GM04504 (cell line): ENCODE data around the gene CCDC9B.

Experiments
- DNase-seq: peaks from one replicate; pipeline ENCODE4 v3.0.0-alpha.2; 2012; ENCODE audit warnings: low read depth

The CCDC9B gene

DNA sequence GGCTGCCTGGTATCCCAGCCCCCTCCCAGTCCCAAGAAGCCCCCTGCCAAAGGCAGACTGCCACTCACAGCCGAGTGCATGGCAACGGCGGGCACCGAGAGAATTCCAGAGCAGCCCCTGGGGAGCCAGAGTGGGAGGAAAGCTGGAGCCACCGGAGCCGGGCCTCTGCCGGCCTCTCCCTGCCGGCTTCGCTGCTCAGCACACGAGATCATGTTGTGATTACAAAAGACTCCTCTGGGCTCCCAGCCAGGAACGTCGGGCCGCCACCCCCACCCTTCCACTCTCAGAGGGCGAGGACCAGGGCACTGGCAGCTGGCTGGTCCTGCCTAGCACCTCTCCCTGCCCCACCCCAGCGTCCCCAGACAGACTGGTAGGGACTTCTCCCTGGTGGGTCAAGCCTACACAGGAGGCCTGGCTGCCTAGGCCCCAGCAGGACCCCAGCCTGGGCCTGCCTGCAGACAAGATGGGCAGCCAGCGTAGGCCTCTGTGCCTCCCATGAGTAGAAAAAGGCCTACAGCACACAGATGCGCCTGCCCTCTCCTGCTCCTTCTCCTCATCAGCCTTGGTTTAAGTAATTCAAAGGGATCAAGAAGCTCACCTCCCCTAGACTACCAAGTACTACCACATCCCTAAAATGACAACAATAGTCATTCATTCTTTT lies at the start of gene CCDC9B:
CCDC9B (minus strand) TSS at position 200 of the 661 bp plus-strand sequence; CDS start at position 80, 120 bp downstream.
- DNase-seq, result peak; percentile 83

DNA sequence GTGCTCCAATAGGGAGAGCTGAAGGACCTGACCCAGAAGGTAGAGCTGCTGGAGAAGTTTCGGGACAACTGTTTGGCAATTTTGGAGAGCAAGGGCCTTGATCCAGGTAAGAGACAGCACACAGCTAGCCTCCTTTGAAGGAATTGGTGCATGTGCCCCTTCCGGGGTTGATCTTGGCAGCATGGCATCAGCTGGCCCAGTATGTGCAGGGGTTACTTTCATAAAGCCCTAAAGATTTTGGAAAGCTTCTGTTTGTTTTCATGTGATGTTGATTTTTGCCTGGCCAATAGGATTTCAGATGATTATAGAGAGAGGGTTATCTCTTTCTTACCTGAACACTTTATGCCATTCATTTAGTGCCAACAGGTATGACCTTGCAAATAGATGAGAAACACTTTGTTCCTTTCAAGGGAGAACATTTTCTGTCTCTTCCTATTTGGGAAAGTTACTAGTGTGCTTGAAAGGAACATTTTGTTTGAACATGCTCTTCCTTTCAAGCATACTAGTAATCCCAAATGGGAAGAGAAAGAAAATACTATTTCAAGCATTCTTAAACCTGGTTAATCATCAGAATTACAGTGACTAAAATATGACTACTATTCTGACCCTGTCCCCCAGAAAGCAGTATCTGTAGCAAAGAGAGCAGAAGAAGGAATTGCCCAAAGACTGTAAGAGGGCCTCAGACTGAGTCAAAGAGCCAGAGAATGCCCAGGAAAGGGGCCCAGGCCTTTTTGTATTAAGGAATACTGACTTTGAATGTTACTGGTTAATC lies 49.3 kb upstream of the CCDC9B start:
- DNase-seq, result no peak

DNA sequence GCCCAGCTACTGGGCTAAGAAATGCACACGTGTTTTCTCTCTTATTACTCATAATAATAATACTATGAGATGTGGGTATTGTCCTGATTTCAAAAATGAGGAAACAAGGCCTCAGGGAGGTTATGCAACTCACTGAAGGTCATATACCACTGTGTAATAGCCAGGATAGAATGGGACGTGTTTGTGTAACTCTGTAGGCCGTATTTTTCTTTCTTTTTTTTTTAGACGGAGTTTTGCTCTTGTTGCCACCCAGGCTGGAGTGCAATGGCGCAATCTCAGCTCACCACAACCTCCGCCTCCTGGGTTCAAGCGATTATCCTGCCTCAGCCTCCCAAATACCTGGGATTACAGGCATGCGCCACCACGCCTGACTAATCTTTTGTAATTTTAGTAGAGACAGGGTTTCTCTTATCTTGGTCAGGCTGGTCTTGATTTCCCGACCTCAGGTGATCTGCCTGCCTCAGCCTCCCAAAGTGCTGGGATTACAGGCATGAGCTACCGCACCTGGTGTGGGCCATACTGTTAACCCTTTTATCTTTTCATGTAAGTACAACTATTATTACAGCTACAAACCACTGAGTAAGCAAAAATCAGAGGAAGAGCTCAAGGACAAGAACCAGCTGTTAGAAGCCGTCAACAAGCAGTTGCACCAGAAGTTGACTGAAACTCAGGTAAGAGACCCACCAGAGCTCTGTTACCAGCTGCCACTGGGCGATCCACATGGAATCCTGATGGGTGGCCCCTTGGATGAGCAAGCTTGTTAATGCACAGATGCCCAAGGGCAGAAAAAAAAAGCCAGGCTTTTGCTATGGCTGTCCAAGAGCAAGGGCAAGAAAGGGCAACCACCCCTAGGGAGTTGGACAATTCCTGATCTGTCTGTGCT lies 48.4 kb upstream of the CCDC9B start:
- DNase-seq, result no peak

DNA sequence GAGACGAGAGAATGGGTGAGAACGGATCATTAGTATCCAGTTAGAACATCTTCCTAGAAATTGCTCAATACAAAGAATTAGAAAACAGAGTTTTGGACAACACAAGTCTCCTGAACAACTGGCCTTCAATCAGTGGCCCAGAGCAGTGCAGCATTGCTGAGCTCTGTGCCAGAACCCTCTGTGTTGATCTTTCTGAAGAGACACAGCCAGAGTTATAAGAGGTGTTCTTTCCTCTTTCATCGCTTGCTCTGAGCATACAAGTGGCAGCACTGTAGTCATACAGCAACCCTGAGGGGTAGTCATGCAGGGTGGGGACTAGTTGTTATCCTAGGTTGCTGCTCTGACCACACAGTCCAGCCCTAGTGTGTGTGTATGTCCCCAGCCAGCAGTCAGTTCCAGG lies 45.7 kb upstream of the CCDC9B start:
- DNase-seq, result no peak

DNA sequence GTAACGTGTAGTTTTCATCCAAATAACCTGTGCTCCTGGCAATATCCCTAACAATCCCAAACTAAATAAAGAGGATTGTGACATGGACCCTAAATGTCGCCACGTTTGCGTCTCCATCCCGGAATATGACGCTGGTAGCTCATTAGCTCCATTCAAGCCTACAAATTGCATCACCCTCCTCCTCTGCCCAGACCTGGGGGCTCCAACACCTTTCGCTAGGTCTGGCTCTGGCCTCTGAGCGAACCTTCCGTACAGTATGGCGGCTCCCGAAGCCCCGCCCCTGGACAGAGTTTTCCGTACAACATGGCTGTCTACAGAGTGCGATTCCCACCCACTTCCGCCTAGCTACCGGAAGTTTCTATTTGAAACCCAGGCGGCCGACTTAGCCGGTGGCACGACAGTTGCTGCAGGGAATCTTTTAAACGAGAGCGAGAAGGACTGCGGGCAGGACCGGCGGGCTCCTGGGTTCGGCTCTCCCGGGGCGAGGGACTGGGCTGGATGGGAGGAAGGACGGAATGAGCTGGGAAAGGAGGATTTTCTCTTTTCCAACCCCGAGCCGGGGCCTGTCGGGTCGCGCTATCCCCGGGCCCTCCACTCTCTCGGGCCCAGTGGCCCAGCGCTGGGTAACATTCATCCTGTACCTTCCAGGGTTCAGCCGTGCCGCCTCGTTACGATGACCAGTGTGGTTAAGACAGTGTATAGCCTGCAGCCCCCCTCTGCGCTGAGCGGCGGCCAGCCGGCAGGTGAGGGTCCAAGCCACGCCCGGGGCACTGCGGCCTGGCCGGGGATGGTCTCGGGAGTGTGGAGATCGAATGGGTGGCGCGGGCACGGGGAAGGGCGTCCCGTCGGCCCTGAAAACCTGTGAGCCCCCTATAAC lies 42.1 kb upstream of the CCDC9B start, which contains the start of gene KNSTRN:
KNSTRN (plus strand) TSS at position 142 of the 877 bp plus-strand sequence; CDS start at position 257, 115 bp downstream.
- DNase-seq, result peak; percentile 81

DNA sequence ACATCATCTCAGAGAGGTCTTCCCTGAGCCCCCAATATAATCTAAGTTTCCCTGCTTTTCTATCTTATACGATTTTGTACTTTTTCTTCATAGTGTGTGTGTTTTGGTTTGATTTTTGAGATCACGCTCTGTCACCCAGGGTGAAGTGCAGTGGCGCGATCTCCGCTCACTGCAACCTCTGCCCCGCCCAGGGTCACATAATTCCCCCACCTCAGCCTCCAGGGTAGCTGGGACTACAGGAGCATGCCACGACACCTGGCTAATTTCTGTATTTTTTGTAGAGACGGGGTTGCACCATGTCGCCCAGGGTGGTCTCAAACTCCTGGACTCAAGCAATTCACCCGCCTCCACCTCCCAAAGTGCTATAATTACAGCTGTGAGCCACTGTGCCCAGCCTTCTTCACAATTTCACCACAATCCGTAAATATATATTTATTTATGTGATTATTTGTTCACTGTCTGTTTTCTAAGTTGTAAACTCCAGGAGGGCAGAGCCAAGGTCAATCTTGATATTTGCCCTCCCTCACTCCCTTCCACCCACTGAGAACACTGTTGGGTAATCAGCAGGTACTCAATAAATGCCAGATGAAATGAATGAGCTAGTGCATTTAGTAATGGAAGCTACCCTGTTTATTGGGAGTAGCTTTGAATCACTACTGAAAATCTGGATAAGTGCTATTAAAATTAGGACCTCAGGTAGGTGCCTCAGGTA lies 41.2 kb upstream of the CCDC9B start:
- no peak for DNase-seq

DNA sequence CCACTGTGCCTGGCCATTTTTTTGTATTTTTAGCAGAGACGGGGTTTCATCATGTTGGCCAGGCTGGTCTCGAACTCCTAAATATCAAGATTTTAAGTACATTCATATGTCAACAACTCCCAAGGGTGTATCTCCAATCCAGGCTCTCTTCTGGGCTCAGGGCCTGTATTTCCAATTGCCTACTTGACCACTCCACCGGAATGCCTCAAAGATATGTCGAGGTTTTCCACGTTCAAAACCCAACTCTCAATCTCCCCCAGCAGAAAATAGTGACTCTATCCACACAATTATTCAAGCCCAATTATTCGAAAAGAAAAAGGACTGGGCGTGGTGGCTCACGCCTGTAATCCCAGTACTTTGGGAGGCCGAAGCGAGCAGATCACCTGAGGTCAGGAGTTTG lies 39.9 kb upstream of the CCDC9B start:
- DNase-seq, result no peak

DNA sequence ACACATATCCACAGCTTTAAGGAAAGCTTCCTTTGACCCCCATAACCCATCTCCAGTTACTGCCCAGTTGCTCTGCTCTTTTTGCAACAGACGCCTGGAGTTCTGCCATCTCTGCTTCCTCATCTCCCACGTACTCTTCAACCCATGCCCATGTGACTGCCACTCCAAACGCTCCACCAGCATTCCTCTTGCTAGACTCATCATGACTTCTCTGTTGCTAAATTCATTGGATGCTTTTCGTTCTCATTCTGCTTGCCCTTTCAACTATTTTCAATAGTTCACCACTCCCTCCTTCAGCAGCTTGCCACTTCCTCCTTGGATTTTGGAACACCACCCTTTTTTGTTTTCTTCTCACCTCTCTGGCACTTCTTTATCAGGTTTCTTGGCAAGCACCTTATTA lies 39.1 kb upstream of the CCDC9B start:
- peak; percentile 96 for DNase-seq

DNA sequence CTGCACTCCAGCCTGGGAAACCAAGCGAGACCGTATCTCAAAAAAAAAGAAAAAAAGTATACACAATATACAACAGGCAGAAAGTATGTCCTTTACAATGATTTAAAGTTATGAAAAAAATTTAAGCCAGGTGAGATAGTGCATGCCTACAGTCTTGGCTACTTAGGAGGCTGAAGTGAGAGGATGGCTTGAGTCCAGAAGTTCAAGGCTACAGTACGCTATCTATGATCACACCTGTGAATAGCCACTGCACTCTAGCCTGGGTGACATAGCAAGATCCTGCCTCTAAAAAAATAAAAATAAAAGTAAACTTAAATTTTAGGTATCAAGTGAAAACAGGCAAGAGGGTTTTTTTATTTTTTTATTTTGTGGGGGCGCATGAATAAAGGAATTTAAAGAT lies 38.6 kb upstream of the CCDC9B start:
- no peak for DNase-seq

DNA sequence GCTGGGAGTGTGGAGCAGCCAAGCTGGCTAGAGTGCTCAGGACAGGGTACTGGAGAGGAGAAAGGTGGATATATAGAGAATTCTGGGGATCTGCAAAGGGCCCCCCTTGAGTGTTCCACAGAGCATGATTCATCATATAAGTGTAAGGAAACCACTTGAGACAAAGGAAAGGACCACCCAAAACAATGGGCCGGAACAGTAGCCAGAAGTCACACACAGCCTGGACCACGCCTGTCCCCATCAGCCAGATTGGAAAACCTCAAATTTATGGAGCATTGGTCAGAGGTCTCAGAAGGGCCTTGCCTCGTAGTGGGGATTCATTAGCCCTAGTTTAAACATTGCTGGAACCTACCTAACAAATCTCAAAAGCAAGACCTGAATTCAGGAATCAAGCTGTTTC lies 36.9 kb upstream of the CCDC9B start:
- DNase-seq, result no peak

DNA sequence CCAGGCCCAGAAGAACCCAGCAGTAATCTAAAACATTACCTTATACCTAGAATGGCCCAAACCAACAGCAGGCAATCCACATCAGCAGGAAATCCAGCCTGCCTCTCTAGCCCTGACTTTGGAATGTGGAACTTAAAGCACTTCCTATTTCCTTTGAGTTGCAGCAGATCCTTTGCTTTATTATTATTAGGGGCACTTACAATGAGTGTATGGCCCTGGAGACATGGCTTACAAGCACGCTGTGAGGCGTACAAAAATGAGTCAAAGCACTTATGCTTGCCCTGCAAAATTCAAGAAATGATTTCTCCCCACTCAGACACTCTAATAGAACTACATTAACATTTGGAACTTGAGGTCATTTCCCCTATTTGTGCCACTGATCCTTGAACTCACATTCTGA lies 32.2 kb upstream of the CCDC9B start:
- no peak for DNase-seq

DNA sequence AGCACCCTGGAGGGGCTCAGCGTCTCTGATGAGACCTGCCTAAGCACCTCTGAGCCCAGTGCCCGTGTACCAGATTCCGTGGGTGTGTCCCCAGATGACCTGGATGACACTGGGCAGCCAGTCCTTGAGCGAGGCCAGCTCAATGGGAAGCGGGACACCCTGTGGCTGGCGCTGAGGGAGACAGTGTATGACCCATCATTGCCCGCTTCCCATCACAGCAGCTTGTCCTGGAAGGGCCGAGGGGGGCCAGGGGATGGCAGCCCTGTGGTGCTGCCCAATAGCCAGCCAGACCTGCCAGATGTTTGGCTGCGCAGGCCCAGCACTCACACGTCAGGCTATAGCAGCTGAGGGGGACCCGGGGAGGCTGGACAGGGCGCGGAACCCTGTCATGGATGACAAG lies 29.2 kb upstream of the CCDC9B start:
- DNase-seq, result no peak

DNA sequence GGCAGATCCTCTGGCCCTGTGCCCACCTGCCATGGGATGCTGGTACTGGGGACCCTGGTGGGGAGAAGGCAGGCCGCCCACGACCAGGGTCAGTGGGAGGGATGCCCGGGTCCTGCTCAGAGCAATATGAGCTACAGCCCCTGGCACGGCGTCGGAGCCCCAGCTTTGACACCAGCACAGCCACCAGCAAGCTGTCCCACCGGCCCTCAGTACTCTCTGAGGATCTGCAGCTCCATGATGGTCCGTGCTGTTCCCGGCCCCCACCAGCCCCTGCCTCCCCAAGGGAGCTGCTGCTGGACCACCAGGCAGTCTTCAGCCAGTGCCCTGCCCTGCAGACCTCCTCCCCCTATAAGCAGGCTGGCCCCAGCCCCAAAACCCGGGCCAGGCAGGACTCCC lies 28.7 kb upstream of the CCDC9B start:
- DNase-seq, result no peak

DNA sequence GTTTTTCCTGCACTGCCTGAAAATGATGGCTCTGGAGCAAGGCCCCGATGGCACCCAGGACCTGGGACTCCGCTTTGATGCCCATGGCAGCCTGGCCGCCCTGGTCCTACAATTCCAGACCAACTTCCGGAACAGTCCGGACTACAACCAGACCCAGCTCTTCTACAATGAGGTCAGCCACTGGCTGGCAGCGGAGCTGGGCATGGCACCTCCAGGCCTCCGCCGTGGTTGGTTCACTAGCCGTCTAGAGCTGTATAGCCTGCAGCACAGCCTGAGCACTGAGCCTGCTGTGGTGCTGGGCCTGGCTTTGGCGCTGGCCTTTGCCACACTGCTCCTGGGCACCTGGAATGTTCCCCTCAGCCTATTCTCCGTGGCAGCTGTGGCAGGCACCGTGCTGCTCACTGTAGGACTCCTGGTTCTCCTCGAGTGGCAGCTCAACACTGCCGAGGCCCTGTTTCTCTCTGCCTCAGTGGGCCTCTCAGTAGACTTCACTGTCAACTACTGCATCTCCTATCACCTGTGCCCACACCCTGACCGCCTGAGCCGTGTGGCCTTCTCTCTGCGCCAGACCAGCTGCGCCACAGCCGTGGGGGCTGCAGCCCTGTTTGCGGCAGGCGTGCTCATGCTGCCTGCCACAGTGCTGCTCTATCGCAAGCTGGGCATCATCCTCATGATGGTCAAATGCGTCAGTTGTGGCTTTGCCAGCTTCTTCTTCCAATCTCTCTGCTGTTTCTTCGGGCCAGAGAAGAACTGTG lies 28.2 kb upstream of the CCDC9B start:
- no peak for DNase-seq

DNA sequence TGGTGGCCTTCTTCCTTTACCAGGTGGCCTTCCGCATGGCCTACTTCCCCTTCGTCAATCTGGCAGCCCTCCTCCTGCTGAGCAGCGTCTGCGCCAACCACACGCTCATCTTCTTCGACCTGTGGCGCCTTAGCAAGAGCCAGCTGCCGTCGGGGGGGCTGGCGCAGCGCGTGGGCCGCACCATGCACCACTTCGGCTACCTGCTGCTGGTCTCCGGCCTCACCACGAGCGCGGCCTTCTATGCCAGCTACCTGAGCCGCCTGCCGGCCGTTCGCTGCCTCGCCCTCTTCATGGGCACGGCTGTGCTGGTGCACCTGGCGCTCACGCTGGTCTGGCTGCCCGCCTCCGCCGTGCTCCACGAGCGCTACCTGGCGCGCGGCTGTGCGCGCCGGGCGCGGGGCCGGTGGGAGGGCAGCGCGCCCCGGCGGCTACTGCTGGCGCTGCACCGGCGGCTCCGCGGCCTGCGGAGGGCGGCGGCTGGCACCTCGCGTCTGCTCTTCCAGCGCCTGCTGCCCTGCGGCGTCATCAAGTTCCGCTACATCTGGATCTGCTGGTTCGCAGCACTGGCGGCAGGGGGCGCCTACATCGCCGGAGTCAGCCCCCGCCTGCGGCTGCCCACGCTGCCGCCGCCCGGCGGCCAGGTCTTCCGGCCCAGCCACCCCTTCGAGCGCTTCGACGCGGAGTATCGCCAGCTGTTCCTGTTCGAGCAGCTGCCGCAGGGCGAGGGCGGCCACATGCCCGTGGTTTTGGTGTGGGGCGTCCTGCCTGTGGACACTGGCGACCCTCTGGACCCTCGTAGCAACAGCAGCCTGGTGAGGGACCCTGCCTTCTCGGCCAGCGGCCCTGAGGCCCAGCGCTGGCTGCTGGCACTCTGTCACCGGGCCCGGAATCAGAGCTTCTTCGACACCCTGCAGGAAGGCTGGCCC lies 27.2 kb upstream of the CCDC9B start:
- peak; percentile 65 for DNase-seq

DNA sequence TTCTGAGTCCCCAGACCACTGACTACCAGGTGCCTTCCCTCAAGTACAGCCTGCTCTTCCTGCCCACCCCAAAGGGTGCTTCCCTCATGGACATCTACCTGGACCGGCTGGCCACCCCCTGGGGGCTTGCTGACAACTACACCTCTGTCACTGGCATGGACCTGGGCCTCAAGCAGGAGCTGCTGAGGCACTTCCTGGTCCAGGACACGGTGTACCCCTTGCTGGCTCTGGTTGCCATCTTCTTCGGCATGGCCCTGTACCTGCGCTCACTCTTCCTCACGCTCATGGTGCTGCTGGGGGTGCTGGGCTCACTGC lies 26.6 kb upstream of the CCDC9B start:
- no peak for DNase-seq

DNA sequence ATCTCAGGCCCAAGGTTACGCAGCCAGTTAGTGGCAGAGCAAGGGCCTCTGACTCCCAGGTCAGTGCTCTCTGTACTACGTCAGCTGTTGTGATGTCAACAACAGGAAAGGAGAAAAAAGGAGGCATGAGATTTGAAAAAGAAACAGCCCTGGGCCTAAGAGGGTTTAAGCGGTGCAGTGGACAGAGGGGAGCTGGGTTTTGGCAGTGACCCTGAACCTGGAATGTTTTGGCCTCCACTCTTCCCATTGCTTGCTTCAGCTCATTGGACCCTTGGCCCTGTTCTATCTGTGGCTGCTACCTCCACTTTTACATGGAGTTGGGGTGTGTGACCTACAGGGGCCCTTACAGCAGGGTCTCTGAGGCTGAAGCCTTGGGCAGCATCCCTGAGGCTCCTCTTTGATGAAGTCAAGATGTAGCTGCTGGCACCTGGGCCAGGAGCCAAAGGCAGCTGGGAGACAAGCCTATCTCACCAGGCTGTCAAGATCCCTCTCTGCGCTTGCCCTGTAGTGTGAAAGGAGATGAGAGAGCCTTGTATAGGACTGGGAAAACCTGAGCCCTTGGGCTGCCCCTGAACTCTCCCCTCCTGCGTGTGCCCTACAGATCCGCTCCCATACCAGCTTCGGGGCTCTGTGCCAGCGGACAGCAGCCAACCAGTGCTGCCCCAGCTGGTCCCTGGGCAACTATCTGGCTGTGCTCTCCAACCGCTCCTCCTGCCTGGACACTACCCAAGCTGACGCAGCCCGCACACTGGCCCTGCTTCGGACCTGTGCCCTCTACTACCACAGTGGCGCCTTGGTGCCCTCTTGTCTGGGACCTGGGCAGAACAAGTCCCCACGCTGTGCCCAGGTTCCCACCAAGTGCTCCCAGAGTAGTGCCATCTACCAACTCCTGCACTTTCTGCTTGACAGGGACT lies 26.0 kb upstream of the CCDC9B start:
- no peak for DNase-seq
